HG02678 (cell line): ENCODE measurements around the gene SLC26A1.
A peak's percentile ranks its signal among the peaks of the same experiment; 100 is the strongest.

ENCODE experiments used
- ATAC-seq: cut with Tn5 transposase; IDR thresholded peaks from one replicate; pipeline ENCODE4 v1.9.1; 2021; ENCODE audit warnings: mild to moderate bottlenecking, moderate library complexity; ENCODE audit not compliant: unreplicated experiment

SLC26A1 gene

DNA sequence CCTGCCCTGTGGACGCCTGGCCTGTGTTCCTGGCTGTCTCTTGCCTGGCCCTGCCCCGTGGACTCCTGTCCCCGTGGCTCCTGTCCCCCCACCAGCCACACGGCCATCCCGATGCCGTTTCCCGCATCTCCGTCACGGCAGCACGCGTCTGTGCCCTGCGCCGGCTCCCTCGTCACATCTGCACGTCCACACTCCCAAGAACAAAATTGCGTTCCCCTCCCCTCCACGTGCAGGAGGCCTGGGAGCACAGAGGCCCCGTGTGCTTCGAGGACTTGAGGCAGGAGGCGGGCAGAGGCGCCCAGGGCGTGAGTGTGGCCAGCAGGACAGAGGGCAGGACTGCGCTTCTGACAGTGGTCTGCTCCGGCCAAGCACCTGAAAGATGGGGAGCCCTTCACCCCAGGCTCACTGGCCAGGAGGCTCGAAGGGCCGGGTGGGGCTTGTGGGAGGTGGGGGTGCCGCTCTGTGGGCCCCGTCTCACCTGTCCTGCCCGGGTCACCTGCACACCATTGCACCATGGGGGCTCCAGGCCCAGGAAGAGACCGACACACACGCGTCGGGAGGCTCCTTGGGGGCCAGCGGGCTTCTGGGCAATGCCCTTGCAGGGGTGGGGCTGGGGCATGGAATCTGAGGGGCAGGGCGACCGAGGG lies 35.5 kb upstream of the SLC26A1 start:
- ATAC-seq: no peak

DNA sequence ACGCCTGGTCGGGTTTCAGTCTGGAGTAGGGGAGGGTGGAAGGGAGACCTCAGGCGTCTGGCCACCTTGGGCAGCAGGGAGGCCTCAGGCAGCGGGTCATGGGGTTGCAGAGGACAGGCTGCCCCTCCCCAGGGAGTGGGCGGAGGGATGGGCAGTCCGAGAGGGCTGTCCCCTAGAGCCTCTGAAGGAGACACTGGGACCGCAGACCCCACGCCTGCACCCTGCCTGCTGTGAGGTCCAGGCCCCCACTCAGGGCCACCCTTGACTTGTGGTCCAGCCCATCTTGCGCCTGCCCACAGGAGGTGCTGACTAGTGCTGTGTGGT lies 34.7 kb upstream of the SLC26A1 start:
- no peak for ATAC-seq

DNA sequence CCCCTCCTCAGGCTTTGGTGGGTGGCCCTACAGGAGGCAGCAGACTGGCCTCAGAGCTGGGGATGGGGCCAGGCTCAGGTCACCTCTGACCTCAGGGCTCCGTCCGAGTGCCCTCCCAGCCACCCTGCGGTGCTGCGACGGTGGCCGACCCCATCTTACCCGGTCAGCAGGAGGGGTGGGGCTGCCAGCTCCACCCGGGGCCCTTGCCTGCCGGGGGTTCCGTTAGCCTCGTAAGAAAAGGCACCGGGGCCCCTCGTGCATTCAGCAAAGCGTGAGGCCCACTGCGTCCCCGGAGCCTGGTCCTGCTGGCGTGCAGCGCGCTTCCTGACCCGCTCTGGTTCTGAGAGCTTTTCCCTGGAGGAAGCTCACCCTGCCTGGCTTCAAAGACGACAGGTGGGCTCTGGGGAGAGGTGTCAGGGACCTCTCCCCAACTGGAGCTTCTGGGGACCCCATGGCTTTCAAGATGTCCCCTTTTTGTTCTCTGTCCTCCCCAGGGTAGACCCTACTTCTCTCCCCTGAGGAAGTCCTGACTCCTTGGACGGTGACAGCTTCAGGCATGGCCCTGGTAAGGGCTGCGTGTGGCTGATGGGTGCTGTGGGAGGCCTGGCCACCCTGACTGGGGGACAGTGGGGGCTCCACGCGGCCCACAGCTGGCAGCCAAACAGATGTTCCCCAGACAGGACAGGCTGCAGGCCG lies 34.2 kb upstream of the SLC26A1 start:
- no peak for ATAC-seq

DNA sequence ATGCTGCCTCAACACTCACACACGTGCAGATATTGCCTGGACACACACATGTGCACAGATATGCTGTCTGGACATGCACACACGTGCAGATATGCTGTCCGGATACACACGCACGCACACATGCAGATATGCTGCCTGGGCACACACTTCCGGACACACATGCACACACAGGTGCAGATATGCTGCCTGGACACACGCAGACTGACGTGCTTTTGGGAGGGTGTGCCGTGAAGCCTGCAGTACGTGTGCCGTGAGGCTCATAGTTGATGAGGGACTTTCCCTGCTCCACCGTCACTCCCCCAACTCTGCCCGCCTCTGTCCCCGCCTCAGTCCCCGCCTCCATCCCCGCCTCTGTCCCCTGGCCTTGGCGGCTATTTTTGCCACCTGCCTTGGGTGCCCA lies 32.9 kb upstream of the SLC26A1 start:
- peak; percentile 71 for ATAC-seq

DNA sequence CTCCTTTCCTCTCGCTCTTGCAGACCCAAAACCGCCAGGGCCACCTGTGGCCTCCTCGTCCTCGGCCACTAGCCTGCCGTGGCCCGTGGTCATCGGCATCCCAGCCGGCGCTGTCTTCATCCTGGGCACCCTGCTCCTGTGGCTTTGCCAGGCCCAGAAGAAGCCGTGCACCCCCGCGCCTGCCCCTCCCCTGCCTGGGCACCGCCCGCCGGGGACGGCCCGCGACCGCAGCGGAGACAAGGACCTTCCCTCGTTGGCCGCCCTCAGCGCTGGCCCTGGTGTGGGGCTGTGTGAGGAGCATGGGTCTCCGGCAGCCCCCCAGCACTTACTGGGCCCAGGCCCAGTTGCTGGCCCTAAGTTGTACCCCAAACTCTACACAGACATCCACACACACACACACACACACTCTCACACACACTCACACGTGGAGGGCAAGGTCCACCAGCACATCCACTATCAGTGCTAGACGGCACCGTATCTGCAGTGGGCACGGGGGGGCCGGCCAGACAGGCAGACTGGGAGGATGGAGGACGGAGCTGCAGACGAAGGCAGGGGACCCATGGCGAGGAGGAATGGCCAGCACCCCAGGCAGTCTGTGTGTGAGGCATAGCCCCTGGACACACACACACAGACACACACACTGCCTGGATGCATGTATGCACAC lies 31.8 kb upstream of the SLC26A1 start:
- no peak for ATAC-seq

DNA sequence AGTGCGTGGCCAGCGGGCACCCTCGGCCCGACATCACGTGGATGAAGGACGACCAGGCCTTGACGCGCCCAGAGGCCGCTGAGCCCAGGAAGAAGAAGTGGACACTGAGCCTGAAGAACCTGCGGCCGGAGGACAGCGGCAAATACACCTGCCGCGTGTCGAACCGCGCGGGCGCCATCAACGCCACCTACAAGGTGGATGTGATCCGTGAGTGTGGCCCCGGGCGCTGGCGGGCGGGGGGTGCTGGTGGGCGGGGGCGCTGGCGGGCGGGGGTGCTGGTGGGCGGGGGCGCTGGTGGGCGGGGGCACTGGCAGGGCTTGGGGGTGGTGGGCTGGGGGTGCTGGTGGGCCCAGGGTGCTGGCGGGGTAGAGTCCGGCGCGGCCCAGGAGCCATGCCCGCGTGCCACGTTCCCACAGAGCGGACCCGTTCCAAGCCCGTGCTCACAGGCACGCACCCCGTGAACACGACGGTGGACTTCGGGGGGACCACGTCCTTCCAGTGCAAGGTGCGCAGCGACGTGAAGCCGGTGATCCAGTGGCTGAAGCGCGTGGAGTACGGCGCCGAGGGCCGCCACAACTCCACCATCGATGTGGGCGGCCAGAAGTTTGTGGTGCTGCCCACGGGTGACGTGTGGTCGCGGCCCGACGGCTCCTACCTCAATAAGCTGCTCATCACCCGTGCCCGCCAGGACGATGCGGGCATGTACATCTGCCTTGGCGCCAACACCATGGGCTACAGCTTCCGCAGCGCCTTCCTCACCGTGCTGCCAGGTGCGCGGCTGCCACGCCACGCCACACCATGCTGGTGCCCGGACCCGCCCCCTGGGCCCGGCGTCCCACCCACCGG lies 30.9 kb upstream of the SLC26A1 start:
- ATAC-seq: no peak

DNA sequence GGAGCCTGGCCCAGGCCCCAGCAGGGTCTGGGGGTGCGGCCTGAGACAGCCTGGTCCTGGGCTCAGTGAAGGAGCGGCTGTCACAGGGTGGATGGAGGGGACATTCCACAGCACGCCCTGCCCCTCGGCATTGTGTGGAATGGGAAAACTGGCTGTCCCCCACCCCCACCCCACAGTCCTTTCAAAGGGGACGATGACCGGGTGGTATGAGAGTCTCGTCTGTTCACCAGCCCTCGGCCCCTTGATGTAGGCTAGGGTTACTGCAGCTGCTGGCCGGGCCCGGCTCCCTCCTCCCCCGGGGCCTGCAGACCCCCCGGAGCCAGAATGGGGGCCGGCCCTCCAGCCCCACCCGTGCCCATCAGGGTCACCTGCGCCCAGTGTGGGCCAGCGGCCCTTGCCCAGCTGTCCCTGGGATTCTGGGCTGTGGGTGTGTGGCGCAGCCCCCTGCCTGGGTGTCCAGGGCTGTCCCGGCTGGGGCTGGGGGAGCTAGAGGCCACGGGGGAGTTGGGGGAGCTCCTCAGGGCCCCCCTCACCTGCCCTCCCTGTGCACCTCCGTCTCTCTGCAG lies 30.0 kb upstream of the SLC26A1 start:
- ATAC-seq: no peak

DNA sequence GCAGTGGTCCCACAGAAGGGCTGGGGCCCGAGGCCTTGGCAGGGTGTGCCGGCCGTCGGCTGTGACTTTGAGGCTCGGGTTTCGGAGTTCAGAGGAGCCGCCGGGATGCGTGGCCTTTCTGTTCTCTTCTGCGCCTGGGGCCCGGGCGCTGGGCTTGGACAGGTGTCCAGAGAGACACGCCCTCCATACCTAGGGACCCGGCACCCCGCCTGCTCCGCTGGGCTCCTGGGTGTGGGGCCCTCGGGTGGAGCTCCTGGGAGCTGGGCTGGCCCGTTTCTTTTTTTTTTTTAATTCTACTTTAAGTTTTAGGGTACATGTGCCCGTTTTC lies 29.5 kb upstream of the SLC26A1 start:
- no peak for ATAC-seq

DNA sequence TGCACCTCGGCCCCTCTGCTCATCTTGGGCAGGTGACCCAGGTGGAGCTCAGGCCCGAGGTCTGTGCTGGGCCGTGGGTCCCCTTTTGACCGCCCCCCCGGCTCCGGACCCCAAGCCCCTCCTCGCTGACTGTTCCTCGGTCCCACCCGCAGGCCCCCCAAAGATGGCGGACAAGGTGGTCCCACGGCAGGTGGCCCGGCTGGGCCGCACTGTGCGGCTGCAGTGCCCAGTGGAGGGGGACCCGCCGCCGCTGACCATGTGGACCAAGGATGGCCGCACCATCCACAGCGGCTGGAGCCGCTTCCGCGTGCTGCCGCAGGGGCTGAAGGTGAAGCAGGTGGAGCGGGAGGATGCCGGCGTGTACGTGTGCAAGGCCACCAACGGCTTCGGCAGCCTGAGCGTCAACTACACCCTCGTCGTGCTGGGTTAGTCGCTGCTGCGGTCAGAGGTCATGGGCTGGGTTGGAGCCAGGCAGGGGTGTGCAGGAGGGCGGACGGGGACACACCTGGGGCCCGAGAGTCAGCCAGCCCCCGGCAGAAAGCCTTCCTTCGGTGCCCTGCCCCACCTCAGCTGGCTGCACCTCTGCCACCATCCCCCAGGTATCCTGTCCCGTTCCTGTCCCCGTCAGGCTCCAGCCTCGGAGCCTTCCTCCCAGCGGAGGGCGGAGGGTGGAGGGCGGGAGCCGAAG lies 29.0 kb upstream of the SLC26A1 start:
- ATAC-seq: no peak

DNA sequence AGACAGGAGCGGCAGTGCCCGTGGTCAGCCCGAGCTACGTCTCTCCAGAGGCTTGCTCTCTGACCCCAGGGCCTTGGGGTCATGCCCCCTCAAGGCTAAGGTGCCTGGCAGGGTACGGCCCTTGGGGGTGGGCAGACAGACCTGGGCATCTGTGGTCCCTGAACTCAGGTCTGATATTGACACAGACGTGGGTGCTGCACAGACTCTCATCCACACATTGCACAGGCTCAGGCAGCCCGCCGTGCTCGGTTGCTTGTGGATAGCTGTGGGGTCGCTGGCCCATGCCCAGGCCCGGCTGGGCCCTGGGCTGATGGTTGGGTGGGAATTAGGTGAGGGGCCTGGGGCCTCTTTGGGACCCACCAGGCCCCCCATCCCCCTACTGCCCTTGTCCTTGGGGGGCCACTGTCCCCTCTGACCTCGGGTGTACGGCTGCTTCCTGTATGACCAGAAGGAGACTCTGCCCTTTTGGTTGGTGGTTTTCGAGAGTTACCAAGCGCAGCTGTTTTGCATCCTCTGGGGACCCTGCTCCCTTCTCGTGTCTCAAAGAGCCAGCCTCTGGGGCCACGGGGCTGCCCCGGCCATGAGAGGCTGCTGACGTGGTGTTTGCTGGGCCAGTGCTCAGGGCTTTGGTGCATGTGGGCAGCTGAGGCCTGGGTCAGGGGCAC lies 28.3 kb upstream of the SLC26A1 start:
- ATAC-seq: peak; percentile 82

DNA sequence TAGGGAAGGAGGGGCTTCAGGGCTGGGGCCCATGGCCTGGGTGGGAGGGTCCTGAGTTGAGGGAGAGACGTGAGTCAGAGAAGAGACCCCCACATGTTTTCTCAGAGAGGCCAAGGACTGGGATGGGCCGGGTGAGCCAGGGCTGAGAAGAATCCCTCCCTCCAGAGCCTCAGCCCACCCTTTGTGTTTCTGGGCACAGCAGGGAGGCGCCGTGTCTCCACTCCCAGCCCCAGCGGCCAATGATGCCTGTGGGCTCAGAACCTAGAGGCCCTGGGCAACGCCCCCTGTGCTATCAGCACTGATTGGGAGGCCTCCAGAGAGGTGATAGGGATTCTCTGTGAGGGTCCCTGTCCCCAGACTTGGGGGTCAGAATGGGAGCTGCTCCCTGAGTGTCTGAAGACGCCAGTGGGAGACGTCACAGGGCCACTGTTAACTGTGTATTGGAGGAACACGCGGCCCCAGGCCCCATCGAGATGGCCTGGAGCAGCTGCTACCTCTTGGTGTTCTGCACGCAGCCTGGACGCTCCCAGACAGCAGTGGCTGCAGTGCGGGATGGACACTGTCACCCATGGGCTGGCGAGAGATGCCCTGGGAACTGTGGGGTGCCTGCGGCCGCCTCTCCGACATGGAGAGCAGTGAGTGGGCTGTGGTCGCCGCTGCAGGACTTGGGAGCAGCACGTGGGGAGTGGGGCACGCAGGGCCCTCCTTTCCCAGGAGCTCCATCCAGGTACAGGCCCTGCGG lies 26.7 kb upstream of the SLC26A1 start:
- ATAC-seq: no peak

DNA sequence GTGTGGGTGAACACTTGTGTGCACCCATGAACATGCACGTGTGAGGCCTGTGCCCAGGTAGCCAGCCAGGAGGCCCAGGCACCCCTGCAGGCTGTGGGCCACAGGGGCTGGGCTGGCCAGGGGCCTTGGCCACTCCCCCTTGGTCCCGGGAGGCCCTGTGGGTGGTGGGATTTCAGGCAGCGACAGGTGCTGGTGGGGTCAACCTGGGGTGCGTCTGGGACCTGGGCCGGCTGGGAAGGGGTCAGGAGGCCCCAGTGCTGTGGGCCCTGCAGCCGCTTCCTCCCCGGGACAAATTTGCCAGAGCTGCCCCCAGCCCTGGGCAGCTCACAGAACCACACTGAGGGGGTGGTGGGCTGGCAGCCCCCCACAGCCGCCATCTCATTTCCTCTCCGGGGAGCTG lies 26.1 kb upstream of the SLC26A1 start:
- no peak for ATAC-seq

DNA sequence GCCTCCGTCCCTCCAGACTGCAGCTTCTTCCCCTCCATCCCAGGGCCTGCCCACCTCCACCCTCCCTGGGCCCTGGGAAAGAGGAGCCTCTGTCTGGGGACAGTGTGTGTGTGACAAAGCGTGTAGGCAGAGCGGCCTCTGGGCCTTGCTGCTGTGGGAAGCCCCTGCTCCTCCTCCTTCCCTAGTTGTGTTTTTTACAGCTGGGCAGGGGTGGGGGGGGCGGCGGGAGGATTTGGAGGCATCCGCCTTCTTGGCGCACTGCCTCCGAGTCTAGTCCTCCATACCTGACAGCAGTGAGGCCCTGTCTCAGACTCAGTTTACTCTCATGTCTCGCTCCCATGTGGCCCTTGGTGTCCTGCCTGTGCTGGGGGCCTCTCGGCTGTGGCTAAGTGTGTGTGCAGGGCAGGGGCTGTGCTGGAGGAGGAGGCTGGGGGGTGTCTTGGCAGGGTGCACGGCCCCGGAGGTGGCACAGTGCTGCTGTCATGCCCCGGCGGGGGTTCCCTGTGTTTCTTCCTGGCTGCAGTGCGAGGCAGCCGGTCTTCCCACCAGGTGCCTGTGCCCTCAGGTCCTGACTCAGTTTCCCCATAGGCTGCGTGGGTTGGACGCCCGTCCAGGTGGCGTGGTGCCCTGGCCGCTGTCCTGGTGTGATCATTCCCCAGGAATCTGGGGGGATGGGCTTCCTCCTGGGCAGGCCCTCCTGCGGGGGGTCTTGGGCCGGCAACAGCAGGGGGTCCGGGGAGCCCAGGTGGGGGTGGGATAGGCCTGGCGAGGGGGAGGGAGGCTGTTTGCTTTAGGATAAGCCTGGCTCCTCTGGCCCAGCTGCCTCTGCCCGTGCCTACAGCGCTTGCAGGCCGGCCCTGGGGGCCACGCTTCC lies 25.2 kb upstream of the SLC26A1 start:
- no peak for ATAC-seq

DNA sequence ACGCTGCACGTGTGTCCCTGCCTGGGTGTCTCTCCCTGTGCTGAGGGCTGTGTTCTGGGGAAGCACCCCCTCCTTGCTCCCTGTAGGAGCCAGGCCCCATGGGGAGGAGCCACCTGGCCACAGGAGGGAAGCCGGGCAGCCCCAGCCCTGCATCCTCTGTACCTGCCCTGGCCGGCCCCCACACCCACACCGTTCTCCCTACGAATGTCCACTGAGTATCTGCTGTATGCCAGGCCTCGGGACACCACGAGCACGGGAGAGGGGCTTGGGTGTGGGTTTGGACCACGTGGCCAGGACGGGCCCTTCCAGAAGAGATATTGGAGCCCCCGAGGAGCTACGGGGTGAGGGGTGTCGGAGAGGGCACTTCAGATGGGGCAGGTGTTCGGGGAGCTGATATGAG lies 24.5 kb upstream of the SLC26A1 start:
- ATAC-seq: no peak

DNA sequence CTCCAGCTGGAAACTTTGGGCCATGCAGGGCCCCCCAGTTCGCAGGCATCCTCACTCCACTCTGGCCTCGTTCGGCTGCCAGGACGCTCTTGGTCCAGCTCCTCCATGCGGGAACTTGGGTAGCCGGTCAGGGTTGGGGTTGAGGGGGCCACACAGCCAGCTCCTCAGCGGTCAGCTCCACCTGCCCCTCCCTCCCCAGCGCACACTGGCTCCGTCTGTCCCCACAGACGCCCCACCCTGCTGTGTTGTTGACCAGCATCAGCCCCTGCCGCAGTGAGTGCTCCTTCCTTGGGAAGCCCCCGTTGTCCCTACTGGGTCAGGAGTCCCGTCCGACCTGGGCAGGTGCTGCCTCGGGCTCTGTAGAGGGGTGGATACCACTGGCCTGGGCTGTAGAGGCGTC lies 24.0 kb upstream of the SLC26A1 start:
- no peak for ATAC-seq

DNA sequence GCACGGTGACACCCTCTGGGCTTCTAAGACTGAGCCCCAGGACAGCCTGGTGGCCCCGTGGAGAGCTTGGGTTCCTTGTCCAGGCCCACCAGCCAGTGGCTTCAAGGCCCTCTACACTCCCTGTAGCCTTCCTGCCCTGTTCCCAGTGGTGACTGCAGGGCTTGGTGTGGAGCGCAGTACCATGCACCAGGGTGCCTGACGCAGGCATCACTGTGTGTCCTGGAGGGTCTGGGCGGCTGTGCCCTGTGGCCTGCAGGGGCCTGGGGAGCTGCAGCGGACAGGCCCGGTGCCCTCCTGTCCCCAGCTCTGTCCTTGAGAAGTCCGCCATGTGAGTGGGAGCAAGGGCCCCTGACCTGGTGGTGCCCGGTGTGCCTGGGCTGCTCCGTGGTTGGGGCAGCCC lies 22.5 kb upstream of the SLC26A1 start:
- ATAC-seq: no peak

DNA sequence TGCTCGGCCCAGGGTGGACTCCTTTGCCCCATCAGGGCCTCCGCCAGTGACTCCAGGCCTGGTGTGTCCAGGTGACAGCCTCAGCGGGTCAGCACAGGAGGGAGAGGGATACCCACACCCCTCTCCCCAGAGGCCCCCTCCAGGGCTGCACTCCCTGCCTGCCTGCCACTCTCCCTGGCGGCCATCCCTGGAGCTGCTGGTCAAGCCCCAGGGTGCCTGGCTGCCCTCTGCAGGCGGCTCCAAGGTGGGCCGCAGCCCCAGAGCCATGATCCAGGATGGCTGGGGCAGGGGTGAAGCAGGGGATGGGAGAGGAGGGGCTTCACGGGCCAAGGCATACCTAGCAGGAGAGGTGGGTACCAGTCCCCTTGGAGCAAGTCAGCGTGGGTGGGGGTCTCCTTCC lies 22.0 kb upstream of the SLC26A1 start:
- ATAC-seq: no peak

DNA sequence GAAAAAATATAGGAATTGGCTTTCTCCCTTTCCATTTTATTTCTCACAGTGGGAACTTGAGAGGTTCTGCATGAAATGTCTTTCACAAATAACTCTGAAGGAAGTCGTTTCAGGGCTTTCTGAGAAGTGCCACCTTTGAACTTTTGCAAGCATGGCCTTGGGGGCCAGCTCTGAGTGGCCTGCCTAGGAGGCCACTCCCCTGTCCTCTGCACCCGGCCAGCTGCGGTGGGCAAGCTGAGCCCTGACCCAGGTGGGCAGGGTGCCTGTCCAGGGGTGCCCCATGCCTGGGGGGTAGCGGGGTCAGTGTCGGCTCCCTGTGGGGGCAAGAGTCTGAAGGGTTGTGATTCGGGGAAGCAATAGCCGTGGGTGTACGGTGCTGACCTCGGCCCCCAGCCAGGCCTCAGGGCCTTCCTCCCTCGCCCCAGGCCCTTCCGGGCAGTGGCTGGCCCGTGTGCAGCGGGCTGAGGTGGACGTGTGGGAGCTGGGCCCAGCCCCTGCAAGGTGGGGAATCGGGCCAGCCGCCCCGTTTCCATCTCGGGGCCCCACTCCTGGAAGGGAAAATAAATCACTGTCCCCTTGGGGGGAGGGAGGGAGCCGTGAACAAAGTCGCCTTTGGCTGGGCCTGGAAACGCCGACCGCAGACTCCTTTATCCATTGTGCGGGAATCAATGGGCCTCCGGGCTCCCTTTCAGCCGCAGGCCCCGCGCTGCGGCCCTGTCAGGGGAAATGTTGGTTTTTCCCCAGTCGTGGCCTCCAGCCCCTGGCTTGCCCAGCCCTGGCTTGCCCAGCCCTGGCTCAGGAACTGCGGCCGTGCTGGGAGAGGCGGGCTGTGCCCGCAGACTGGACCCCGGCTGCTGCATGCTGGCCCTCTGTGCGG lies 21.3 kb upstream of the SLC26A1 start:
- ATAC-seq: no peak
